Cardiac fibroblast (primary cell): ENCODE measurements around the gene VEGFB.

Experiments used
- DNase-seq, 2 donors: peaks; one replicate each; pipeline versions ENCODE4 v3.0.0 to v3.0.0-alpha.2; 2010; ENCODE audit warnings: low read depth in 2 of 2
- H3K4me3 ChIP-seq, 2 donors: replicated peaks in 1 of 2; 1 replicate in 1 of 2; 2 replicates in 1 of 2; pipeline ENCODE4 v1.5.1; 2011; ENCODE audit warnings: low read depth in 2 of 2, low read length in 2 of 2, mild to moderate bottlenecking in 2 of 2, moderate library complexity in 1 of 2
- CTCF ChIP-seq: IDR thresholded peaks from one replicate; pipeline ENCODE4 v1.5.1; 2011; ENCODE audit warnings: low read depth, mild to moderate bottlenecking, low read length, inconsistent platforms

The VEGFB gene

GRCh38 chr11:64284048-64284961 lies 49.9 kb downstream of the VEGFB start, which contains the start of gene BAD:
Gene BAD, minus strand, starts transcription at chr11:64284665. Its CDS starts 297 bp downstream, at chr11:64284368.
- DNase-seq, result peak; percentile 93 to 94
- no peak for TF ChIP-seq CTCF
- H3K4me3 ChIP-seq, result peak within 1 kb of the TSS; percentile 76 to 80

- H3K4me3 ChIP-seq, result peak within 1 kb of the TSS; percentile 76 to 80
- peak; percentile 71 to 73 for DNase-seq
- TF ChIP-seq CTCF, result no peak
Measured at GRCh38 chr11:64284962-64285884, 50.8 kb downstream of the VEGFB start, which contains the start of gene GPR137. Gene GPR137, plus strand, starts transcription at chr11:64285848. Its CDS starts 677 bp downstream, at chr11:64286525.

GRCh38 chr11:64285885-64286800 lies 51.8 kb downstream of the VEGFB start:
- no peak for TF ChIP-seq CTCF
- peak overlapping the region; percentile 68 to 80 for H3K4me3 ChIP-seq
- DNase-seq, result no peak

GRCh38 chr11:64286801-64287159 lies 52.4 kb downstream of the VEGFB start:
- DNase-seq, result no peak
- TF ChIP-seq CTCF, result no peak
- no peak overlapping the region for H3K4me3 ChIP-seq

- no peak for DNase-seq
- H3K4me3 ChIP-seq, result no peak overlapping the region
- TF ChIP-seq CTCF, result no peak
Measured at GRCh38 chr11:64287676-64288352, 53.4 kb downstream of the VEGFB start.
